WTC11 (cell line): Measurements from ENCODE around the gene NOS3.

Source experiments
- ELF4 ChIP-seq: sonication (generic); formaldehyde crosslinking; IDR thresholded peaks from 2 replicates; pipeline ENCODE4 v1.8.1; 2022; ENCODE audit warnings: low read depth, mild to moderate bottlenecking, moderate library complexity, missing genetic modification reagents
- ESRRA ChIP-seq: sonication (generic); formaldehyde crosslinking; IDR thresholded peaks from 2 replicates; pipeline ENCODE4 v1.8.1; 2022; ENCODE audit warnings: mild to moderate bottlenecking, missing genetic modification reagents, borderline replicate concordance
- FOXJ3 ChIP-seq: sonication (generic); formaldehyde crosslinking; IDR thresholded peaks from 2 replicates; pipeline ENCODE4 v1.9.0; 2021; ENCODE audit warnings: missing genetic modification reagents, mild to moderate bottlenecking, borderline replicate concordance
- JUN ChIP-seq: sonication (generic); formaldehyde crosslinking; IDR thresholded peaks from 2 replicates; pipeline ENCODE4 v1.8.0; 2023; ENCODE audit warnings: mild to moderate bottlenecking, missing genetic modification reagents
- NR2C2 ChIP-seq: sonication (generic); formaldehyde crosslinking; IDR thresholded peaks from 2 replicates; pipeline ENCODE4 v1.8.0; 2022; ENCODE audit warnings: mild to moderate bottlenecking, missing genetic modification reagents
- NR3C1 ChIP-seq: sonication (generic); formaldehyde crosslinking; conservative IDR thresholded peaks from 2 replicates; pipeline ENCODE4 v1.8.1; 2023; ENCODE audit warnings: low read depth, mild to moderate bottlenecking, missing genetic modification reagents
- TEAD4 ChIP-seq: sonication (generic); formaldehyde crosslinking; IDR thresholded peaks from 2 replicates; pipeline ENCODE4 v1.8.0; 2022; ENCODE audit warnings: mild to moderate bottlenecking, missing genetic modification reagents
- ZNF232 ChIP-seq: sonication (generic); formaldehyde crosslinking; IDR thresholded peaks from 2 replicates; pipeline ENCODE4 v1.8.0; 2022; ENCODE audit warnings: mild to moderate bottlenecking, missing genetic modification reagents
- TF ChIP-seq, protein P1 (sequence below): sonication (generic); formaldehyde crosslinking; conservative IDR thresholded peaks from 2 replicates; pipeline ENCODE4 v1.8.1; 2023; ENCODE audit warnings: mild to moderate bottlenecking, low read depth, missing genetic modification reagents, moderate library complexity
- TF ChIP-seq, protein P2 (sequence below): fragments of 200-600 bp; IDR thresholded peaks from 2 replicates; pipeline ENCODE4 v1.8.0; 2022; ENCODE audit warnings: antibody characterized with exemption
- TF ChIP-seq, protein P3 (sequence below): sonication (generic); formaldehyde crosslinking; IDR thresholded peaks from 2 replicates; pipeline ENCODE4 v1.8.1; 2023; ENCODE audit warnings: mild to moderate bottlenecking, missing genetic modification reagents, moderate library complexity
- TF ChIP-seq, protein P4 (sequence below): fragments of 250-450 bp; sonication (Bioruptor Pico); IDR thresholded peaks from 2 replicates; pipeline ENCODE4 v1.8.0; 2021; ENCODE audit warnings: mild to moderate bottlenecking
- TF ChIP-seq, protein P5 (sequence below): sonication (generic); formaldehyde crosslinking; IDR thresholded peaks from 2 replicates; pipeline ENCODE4 v1.8.1; 2023; ENCODE audit warnings: mild to moderate bottlenecking, missing genetic modification reagents
- TF ChIP-seq, protein P6 (sequence below): sonication (generic); formaldehyde crosslinking; conservative IDR thresholded peaks from 2 replicates; pipeline ENCODE4 v1.8.1; 2022; ENCODE audit warnings: mild to moderate bottlenecking, missing genetic modification reagents

DNA sequence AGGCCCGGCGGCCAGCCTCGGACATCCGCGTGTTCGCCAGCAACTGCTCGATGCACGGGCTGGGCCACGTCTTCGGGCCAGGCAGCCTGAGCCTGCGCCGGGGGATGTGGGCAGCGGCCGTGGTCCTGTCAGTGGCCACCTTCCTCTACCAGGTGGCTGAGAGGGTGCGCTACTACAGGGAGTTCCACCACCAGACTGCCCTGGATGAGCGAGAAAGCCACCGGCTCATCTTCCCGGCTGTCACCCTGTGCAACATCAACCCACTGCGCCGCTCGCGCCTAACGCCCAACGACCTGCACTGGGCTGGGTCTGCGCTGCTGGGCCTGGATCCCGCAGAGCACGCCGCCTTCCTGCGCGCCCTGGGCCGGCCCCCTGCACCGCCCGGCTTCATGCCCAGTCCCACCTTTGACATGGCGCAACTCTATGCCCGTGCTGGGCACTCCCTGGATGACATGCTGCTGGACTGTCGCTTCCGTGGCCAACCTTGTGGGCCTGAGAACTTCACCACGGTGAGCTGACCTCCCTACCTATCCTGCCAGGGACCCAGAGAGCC lies 58.2 kb downstream of the NOS3 start:
- TF ChIP-seq, protein P1, sequence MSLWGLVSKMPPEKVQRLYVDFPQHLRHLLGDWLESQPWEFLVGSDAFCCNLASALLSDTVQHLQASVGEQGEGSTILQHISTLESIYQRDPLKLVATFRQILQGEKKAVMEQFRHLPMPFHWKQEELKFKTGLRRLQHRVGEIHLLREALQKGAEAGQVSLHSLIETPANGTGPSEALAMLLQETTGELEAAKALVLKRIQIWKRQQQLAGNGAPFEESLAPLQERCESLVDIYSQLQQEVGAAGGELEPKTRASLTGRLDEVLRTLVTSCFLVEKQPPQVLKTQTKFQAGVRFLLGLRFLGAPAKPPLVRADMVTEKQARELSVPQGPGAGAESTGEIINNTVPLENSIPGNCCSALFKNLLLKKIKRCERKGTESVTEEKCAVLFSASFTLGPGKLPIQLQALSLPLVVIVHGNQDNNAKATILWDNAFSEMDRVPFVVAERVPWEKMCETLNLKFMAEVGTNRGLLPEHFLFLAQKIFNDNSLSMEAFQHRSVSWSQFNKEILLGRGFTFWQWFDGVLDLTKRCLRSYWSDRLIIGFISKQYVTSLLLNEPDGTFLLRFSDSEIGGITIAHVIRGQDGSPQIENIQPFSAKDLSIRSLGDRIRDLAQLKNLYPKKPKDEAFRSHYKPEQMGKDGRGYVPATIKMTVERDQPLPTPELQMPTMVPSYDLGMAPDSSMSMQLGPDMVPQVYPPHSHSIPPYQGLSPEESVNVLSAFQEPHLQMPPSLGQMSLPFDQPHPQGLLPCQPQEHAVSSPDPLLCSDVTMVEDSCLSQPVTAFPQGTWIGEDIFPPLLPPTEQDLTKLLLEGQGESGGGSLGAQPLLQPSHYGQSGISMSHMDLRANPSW (CRISPR knock-in tag): no peak
- TF ChIP-seq, protein P2, sequence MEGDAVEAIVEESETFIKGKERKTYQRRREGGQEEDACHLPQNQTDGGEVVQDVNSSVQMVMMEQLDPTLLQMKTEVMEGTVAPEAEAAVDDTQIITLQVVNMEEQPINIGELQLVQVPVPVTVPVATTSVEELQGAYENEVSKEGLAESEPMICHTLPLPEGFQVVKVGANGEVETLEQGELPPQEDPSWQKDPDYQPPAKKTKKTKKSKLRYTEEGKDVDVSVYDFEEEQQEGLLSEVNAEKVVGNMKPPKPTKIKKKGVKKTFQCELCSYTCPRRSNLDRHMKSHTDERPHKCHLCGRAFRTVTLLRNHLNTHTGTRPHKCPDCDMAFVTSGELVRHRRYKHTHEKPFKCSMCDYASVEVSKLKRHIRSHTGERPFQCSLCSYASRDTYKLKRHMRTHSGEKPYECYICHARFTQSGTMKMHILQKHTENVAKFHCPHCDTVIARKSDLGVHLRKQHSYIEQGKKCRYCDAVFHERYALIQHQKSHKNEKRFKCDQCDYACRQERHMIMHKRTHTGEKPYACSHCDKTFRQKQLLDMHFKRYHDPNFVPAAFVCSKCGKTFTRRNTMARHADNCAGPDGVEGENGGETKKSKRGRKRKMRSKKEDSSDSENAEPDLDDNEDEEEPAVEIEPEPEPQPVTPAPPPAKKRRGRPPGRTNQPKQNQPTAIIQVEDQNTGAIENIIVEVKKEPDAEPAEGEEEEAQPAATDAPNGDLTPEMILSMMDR: no peak
- TF ChIP-seq, protein P3, sequence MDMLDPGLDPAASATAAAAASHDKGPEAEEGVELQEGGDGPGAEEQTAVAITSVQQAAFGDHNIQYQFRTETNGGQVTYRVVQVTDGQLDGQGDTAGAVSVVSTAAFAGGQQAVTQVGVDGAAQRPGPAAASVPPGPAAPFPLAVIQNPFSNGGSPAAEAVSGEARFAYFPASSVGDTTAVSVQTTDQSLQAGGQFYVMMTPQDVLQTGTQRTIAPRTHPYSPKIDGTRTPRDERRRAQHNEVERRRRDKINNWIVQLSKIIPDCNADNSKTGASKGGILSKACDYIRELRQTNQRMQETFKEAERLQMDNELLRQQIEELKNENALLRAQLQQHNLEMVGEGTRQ (CRISPR knock-in tag): no peak
- TF ChIP-seq, protein P4, sequence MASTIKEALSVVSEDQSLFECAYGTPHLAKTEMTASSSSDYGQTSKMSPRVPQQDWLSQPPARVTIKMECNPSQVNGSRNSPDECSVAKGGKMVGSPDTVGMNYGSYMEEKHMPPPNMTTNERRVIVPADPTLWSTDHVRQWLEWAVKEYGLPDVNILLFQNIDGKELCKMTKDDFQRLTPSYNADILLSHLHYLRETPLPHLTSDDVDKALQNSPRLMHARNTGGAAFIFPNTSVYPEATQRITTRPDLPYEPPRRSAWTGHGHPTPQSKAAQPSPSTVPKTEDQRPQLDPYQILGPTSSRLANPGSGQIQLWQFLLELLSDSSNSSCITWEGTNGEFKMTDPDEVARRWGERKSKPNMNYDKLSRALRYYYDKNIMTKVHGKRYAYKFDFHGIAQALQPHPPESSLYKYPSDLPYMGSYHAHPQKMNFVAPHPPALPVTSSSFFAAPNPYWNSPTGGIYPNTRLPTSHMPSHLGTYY (CRISPR knock-in tag): no peak
- TF ChIP-seq ESRRA (CRISPR knock-in tag) (no peak), FOXJ3 (CRISPR knock-in tag) (no peak), JUN (CRISPR knock-in tag) (no peak), NR3C1 (CRISPR knock-in tag) (no peak), ZNF232 (no peak), ELF4 (CRISPR knock-in tag) (no peak), TEAD4 (CRISPR knock-in tag) (no peak), NR2C2 (CRISPR knock-in tag) (no peak)
- TF ChIP-seq, protein P5, sequence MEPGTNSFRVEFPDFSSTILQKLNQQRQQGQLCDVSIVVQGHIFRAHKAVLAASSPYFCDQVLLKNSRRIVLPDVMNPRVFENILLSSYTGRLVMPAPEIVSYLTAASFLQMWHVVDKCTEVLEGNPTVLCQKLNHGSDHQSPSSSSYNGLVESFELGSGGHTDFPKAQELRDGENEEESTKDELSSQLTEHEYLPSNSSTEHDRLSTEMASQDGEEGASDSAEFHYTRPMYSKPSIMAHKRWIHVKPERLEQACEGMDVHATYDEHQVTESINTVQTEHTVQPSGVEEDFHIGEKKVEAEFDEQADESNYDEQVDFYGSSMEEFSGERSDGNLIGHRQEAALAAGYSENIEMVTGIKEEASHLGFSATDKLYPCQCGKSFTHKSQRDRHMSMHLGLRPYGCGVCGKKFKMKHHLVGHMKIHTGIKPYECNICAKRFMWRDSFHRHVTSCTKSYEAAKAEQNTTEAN (CRISPR knock-in tag): no peak
- TF ChIP-seq, protein P6, sequence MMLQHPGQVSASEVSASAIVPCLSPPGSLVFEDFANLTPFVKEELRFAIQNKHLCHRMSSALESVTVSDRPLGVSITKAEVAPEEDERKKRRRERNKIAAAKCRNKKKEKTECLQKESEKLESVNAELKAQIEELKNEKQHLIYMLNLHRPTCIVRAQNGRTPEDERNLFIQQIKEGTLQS: no peak
